Neural cell (in vitro differentiated cells): ENCODE data around the gene BRIP1.

ENCODE experiments used
- CTCF ChIP-seq: fragments of 450-650 bp; IDR thresholded peaks from 2 replicates; pipeline ENCODE4 v1.5.1; 2014; ENCODE audit warnings: antibody characterized with exemption, mild to moderate bottlenecking, moderate library complexity; ENCODE audit not compliant: poor library complexity, severe bottlenecking
- EP300 ChIP-seq: fragments of 450-650 bp; conservative IDR thresholded peaks from 2 replicates; pipeline ENCODE4 v1.6.1; 2014; ENCODE audit warnings: antibody characterized with exemption, mild to moderate bottlenecking, moderate library complexity; ENCODE audit not compliant: poor library complexity, severe bottlenecking
- EZH2 ChIP-seq: fragments of 200-600, 300-800 bp; shearing (Covaris generic), sonication (generic); IDR thresholded peaks from 2 replicates; pipeline ENCODE4 v1.6.1; 2014; ENCODE audit warnings: antibody characterized with exemption, low read length, borderline replicate concordance, mild to moderate bottlenecking; ENCODE audit not compliant: insufficient read depth, poor library complexity, severe bottlenecking
- POLR2AphosphoS5 ChIP-seq: IDR thresholded peaks from 2 replicates; pipeline ENCODE4 v1.6.1; 2012
- REST ChIP-seq: IDR thresholded peaks from 2 replicates; pipeline ENCODE4 v1.6.1; 2012; ENCODE audit warnings: borderline replicate concordance
- TAF1 ChIP-seq: IDR thresholded peaks from 2 replicates; pipeline ENCODE4 v1.6.1; 2012; ENCODE audit warnings: low read depth

GRCh38 chr17:61684818-61685217 lies 178.5 kb downstream of the BRIP1 start:
- TF ChIP-seq CTCF (no peak), POLR2AphosphoS5 (no peak), EP300 (no peak), REST (no peak), TAF1 (no peak), EZH2 (no peak)
